GM18868 (cell line): ENCODE results near the gene TMCC1.
"Not testable (repeated sequence)": the region's sequence is repeated elsewhere in the genome, so short reads cannot be mapped to it uniquely, and the experiment has no call there.

Experiments
- ATAC-seq: cut with Tn5 transposase; IDR thresholded peaks from one replicate; pipeline ENCODE4 v1.9.1; 2021; ENCODE audit warnings: mild to moderate bottlenecking, moderate library complexity; ENCODE audit not compliant: unreplicated experiment

The TMCC1 gene

DNA sequence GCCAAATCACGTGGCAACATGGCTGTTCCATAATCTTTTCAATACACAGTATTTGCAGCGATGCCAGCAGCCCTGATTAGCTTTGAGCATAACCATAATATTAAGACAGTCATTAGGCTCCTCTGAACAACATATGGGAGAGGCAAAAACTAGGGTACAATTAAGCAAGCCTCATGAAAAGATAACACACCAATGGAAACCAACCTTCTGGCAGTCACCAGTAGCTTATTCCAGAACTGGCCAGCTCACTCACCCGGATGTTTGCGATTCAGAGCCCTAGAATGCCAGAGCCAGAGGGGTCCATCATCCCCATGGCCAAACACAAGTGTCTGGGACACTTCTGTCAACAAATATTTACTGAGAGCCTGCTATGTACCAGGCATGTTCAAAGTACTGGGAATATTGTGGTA lies 238.2 kb downstream of the TMCC1 start:
- no peak for ATAC-seq

DNA sequence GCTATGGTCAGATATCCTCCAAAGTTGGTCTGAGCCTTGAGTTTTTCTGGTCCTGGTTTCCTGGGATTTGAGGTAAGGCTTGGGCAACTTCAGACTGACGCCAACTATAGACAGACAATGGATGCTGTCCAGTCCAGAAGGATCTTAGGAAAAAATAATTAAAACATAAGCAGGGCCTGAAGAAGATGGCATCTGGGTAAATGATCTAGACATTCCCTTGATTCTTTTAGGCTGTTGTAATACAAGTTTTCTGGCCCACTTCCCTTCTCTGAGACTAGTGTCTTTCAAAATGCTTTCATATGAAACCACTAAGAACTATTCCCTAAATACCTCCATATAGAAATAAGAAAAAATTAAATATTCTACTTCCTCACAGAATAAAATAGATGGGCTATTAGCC lies 239.4 kb downstream of the TMCC1 start:
- ATAC-seq, result no peak

DNA sequence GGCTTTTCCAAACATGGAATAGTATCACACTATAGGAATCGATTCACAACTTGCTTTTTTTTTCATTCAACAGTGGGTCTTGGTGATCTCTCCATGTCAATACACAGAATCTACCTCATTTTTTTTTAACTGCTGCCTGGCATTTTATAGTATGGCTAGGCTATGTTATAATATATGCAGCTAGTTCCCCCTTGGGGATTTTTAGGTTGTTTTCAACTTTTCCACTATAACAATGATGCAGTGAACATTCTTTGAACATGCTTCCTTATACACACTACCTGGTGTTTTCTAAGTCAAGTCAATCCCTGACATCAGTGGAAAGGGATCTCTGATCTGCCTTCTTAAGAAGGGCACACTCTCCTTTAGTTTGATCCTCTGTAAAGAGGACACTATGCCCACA lies 240.5 kb downstream of the TMCC1 start:
- no peak for ATAC-seq

DNA sequence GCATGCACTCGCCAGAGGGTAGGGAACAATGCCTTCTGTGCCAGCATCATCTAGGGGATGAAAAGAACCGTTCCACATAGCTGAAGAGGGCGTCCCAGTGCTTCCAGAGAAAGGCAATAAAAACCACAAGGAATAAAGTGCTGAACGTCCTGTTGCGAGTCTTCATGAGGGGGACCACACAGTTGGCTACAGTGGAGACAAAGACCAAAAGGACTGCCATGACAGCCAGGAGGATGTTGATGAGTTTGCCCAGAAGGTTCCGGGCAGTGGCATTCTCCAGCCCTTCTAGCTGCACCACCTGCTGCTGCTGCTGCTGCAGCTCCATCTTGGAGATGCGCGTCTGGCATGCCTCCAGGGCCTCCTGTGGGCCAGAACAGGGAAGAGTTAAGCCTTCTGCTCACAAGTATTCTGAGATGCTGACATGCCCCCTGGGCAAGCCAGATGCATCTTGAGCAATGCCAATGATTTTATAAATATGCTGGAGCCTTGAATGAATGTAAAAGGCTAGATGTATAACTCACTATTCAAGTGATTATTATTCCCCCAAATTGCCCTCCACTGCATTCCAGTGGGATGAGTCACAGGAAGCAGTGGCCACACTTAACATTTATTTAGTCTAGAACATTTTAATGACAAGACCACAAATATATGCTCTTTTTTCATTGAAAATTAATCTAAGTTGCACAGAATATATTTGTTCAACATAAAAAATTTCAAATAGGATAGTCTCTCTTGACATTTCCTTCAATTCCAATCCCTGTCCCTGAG lies 241.9 kb downstream of the TMCC1 start:
- ATAC-seq, result no peak

DNA sequence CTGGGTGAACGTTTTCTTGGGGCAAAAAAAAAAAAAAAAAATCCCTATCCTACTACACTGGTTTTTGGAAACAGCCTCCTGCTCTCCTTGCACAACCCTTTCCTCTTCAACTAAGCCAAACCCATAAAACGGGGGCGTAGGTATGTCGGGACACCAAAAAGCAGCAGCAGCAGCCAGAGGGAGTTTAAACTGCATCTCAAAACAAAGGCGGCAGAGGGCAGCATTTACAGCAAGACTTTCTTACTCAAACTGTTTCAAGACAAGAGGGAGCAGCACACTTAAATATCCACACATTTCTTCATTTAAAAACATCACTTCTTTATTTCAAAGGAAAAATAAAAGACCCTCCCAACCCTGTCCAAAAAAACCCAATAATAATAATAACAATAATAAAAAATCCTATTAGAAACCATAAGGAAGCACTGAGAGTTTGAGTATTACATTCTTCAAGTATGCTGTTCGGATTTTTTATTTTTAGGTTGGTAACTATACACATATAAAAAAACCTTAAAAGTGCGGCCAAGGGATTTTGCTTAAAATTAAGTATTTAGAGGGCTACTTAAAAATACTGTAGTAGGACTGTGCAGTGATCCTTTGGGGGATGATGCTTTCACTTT lies 243.1 kb downstream of the TMCC1 start:
- ATAC-seq, result no peak

DNA sequence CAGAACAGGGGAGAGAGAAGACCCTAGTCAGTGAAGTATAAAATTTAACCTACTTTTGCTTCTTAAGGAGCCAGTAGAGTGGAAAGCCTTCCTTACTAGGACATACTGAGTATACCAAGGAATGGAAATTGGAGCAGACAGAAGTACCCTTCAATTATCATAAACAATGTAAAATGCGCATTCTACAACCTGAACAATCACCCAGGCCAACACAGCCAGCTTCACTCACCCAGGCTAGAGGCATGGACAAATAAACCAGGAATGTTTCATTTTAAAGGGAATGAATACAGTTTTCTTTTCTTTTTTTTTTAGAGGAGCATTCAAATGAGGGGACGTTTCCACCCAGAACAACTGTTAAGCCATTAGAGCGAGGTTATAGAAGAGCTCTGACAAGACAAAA lies 245.1 kb downstream of the TMCC1 start:
- ATAC-seq, result no peak

DNA sequence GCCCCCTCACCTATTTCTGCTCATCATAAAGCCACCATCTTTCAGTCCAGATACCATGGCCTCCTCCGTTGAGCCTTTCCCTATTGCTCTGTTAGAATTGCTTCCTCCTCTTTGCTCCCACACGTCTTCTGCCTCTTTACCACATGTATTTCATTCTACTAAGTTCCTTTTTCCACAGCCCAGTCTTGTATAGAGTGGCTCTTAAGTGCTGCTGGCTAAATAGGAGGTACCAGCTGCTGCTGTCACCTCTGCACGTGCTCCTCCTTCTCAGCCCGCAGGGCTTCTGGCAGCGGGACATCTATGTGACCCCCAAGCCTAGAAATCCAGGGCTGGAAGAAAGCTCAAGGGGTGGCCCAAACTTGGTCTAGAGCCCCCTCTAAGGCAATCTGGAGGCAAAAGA lies 248.2 kb downstream of the TMCC1 start:
- ATAC-seq, result no peak

DNA sequence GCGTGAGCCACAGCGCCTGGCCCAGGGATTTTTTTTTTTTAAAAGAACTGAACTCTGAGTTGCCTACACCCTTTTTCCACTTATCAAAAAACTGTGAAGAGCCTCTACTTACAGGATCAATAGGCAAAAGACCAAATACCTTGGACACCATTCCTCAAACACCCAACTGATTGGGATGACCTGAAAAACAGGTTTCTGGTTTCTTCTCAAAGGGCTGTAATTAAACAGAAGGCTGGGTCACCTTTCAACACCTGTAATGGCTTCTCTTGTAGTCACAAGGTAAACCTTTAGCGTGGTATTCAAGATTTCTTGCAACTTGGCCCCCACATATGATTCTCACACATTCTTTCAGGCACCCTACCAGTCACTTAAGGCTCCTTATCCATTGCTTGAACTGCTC lies 248.7 kb downstream of the TMCC1 start:
- ATAC-seq, result no peak

DNA sequence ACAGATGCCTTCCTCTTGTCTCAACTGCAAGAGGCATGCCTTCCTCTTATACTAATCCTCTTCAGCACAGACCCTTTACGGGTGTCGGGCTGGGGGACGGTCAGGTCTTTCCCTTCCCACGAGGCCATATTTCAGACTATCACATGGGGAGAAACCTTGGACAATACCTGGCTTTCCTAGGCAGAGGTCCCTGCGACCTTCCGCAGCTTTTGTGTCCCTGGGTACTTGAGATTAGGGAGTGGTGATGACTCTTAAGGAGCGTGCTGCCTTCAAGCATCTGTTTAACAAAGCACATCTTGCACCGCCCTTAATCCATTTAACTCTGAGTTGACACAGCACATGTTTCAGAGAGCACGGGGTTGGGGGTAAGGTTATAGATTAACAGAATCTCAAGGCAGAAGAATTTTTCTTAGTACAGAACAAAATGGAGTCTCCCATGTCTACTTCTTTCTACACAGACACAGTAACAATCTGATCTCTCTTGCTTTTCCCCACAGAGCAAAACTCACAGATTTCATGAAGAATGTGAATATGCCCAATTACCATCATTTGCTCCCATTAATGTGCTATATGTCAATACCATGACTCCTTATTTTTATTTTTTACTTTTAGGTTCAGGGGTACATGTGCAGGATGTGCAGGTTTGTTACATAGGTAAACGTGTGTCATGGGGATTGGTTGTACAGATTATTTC lies 251.8 kb downstream of the TMCC1 start:
- not testable (repeated sequence) for ATAC-seq

DNA sequence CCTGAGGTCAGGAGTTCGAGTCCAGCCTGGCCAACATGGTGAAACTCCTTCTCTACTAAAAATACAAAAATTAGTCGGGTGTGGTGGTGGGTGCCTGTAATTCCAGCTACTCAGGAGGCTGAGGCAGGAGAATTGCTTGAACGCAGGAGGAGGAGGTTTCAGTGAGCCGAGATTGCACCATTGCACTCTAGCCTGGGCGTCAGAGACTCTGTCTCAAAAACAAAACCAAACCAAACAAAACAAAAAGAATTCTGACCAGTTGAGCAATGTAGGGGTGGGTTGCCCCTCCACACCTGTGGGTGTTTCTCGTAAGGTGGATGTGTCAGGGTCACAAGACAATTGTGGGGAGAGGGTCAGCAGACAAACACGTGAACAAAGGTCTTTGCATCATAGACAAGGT lies 252.5 kb downstream of the TMCC1 start:
- ATAC-seq, result not testable (repeated sequence)

DNA sequence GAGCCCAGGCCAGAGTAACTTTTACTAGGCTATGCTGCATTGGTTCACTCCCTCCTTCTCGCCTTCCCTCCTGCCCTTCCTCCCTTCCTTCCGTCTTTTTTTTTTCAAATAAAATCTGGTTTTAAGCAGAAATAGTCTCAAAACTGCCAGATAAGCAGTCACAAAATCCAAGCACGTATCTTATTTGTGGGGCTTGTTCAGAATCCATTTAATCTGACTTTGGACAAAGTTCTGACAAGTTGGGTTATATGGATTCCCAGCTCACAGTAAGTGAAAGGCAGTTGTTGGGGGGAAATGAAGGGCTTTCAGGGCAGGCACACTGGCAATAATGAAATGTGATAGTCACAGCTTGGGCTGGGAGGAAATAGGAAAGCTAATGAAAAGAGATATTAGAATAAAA lies 255.0 kb downstream of the TMCC1 start:
- no peak for ATAC-seq

DNA sequence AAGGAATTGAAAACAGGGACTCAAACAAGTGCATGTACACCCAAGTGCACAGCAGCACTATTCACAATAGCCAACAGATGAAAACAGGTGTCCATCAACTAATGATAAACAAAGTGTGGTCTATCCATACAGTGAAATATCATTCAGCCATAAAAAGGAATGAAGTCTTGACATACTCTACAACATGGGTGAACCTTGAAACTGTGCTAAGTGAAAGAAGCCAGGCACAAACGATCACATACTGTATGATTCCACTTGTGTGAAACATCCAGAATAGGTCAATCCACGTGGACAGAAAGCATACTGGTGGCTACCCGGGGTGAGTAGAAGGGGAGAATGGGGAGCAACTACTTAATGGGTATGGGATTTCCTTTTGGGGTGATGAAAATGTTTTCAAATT lies 257.4 kb downstream of the TMCC1 start:
- no peak for ATAC-seq

DNA sequence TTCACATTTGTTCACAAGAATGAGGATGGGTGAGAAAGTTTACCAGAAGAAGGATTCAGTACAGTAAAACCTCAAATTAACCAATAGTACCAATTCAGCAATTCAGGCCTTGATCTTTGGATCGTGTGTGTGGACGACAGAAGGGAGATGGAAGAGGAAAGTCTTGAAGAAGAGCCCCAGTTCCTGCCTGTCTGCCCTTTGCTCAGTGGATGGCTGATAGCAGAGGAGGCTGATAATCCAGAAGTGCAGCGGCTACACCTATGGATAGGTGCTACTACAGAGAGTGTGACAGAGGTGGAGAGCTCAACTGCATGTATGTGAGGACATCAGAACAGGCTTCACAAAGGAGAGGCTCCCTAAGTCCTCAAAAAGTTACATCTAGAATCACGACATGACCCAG lies 257.9 kb downstream of the TMCC1 start:
- ATAC-seq, result no peak

DNA sequence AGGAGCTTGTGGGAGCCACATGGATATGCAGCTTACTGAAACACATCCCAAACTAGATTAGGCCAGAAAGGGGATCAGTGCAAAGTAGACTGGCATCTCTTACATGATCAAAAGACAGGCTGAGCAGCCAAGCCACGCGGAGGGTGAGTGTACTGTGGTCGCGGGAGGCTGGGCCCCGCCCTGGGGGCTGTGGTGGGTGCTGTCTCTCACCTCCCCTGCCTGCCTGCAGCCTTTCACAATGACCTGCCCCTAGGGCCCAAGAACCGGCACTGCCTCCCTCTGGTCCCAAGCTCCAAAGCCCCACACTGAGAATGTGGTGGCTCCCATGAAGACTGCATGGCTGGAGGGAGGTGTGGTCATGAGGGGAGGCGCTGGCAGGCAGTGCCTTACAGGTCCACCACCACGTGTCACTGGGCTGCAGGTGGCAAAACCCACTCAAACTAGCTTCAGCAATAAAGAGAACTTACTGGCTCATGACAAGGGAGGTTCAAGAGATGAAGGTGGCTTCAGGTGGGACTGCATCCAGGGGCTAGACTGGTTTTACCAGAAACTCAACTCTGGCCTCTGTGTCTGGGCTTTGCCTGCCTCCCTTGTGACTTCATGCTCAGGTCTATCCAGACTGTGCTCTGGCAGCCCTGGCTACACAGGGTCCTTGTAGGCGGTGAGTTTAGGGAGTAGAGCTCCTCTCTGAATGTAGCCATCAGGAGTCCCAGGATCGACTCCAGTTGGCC lies 259.6 kb downstream of the TMCC1 start:
- ATAC-seq, result no peak

DNA sequence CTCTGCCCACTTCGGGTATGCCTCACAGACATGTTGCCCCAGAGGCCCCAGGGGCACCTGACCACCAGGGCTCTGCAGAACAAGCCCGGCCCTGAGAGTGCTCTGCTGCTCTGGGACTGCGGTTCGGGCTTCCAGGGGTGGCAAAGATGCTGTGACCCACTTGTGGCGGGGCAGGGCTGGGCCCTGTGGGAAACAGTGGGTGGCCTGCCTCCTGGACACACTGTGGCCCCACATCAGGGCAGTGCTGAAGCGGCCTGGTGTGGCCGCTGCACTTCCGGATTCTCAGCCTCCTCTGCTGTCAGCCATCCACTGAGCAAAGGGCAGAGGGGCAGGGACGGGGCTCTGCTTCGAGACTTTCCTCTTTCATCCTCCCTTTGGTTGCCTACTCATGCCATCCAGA lies 260.5 kb downstream of the TMCC1 start:
- ATAC-seq, result no peak

DNA sequence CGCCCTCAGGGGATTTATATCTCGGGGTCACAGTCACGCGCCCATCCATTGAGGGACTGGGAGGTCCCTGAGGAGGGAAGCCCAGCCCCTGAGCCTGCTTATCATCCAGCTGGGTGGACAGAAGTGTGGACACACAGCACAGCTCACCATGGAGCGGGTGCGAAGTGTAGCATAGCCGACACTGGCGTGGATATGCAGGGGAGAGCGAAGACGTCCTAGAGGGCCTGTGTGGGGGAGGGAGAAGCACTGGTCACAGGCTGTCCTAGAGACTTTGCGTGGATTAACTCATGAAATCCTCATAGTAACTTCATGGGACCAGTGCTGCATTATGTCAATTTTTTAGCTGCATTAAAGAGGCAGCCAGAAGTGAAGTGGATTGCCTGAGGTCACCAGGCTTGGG lies 261.0 kb downstream of the TMCC1 start:
- no peak for ATAC-seq

DNA sequence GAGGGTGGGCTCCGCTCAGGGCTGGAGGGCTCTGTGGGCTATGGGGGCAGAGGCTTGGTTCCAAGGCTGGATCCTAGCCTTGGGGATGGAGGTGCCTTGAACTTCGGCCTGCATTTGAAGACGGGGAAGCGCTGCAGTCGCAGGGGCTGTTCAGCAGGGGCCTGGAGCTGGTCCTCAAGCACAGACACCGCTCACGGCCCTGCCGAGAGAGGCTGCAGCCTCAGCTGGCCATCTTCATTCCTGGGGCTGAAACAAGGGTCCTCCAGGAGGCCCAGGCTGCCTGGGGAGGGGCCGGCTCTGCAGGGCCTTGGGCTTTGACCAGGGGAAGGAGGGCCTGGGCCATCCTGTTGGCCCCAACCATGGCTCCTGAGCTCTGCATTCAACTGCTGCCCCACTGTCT lies 261.5 kb downstream of the TMCC1 start:
- no peak for ATAC-seq

DNA sequence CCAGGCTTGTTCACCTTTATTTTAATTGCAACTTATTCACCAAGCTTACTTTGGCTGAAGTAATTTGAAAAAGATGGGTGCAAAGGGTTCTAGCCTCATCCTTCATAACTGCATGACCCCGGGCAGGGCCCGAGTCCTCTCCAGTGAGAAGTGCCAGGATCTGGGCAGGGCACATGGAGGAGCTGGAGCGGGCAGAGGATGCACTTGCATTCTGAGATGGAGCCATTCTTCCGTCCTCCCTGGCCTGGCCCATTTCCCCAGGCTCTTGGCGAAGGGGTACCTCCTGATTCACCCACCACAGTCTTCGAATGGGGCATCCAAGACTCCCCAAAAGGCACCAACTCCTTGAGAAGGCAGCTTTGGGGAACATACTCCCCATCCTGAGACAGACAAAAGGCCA lies 264.5 kb downstream of the TMCC1 start:
- ATAC-seq, result no peak

DNA sequence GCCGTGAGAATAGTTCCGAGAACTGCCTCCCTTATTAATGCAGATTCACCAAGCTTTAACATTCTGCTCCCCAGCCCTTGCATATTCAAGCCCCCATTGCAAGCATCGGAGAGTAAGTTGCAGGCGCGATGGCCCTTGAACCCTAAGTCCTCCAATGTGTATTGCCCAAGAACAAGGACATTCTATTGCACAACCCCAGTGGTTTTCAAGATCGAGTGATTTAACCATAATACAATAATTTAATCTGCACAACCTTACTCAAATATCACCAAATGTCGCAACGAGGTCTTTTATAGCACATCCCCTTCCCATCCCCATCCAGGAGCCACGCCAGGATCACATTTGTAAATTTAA lies 265.4 kb downstream of the TMCC1 start:
- ATAC-seq, result no peak

DNA sequence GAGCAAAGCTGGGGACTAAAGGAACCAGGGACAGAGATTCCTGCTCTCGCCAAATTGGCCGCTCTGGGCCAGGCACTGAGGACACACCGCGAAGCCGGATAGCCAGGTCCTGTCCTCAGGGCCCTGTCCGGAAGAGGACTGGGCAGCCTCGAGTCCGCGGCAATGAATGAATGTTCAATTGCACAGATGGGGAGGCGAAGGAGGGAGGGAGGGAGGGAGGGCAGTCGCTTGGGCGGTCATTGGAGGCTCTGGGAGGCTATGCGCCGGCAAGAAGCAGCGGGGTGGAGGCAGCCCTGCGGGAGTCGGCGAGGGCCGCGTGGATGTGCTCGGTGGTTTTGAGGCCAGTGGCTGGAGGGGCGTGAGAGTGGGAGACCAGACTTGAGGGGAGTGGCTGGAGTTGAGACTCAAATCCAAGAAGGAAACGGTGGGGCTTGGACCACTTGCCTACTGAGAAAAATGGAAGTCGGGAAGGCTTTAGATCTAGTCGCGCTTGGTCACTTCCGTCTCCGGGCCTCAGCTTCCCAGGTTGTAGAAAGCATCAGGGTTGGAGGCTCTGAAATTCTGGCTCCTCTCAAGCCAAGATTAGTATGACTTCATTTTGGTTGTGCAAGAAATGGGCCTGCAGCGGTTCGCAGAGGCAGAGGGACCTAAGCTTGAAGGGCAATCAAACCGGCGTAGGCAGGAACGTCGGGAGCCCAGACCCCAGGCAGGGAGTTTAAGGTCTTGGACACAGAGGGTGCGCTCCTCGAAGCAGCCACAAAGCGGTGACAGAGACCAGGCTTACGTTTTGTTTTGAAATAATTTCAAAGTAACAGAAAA lies 266.0 kb downstream of the TMCC1 start:
- ATAC-seq, result peak; percentile 54
